GM23338 (cell line): ENCODE data around the gene CLSTN1. TPM values are rescaled to one million over a fixed set of nuclear protein-coding genes. Genes with fewer than 3 reads are reported as not detected.

ENCODE experiments used
- ATAC-seq: fragments of 200-7000 bp; cut with Tn5 transposase; 3 replicates; pipeline ENCODE4 v1.9.1; 2020
- DNase-seq: peaks from one replicate; pipeline ENCODE4 v3.0.0-alpha.2; 2015; ENCODE audit warnings: low spot score
- H2AFZ ChIP-seq: fragments of 200-600 bp; sonication (generic); 2 replicates; pipeline ENCODE4 v1.8.0; 2016; ENCODE audit warnings: antibody characterized with exemption, mild to moderate bottlenecking, moderate library complexity
- H3F3A ChIP-seq: fragments of 200-600 bp; sonication (generic); replicated peaks from 2 replicates; pipeline ENCODE4 v1.8.0; 2017; ENCODE audit warnings: antibody characterized with exemption, mixed run types, low read depth
- H3K27ac ChIP-seq: fragments of 200-600 bp; sonication (generic); 2 replicates; pipeline ENCODE4 v1.6.1; 2016; ENCODE audit warnings: low read depth
- H3K27me3 ChIP-seq: fragments of 200-600 bp; sonication (generic); 2 replicates; pipeline ENCODE4 v1.8.0; 2016; ENCODE audit warnings: mild to moderate bottlenecking, mixed run types, moderate library complexity; ENCODE audit not compliant: insufficient read depth
- H3K36me3 ChIP-seq: fragments of 200-600 bp; sonication (generic); 2 replicates; pipeline ENCODE4 v1.8.0; 2016; ENCODE audit warnings: mild to moderate bottlenecking; ENCODE audit not compliant: insufficient read depth
- H3K4me1 ChIP-seq: fragments of 200-600 bp; sonication (generic); 2 replicates; pipeline ENCODE4 v1.8.0; 2016; ENCODE audit warnings: mild to moderate bottlenecking, moderate library complexity; ENCODE audit not compliant: insufficient read depth
- H3K4me2 ChIP-seq: fragments of 200-600 bp; sonication (generic); 2 replicates; pipeline ENCODE4 v1.7.1; 2017; ENCODE audit warnings: mixed run types
- H3K4me3 ChIP-seq: fragments of 200-600 bp; sonication (generic); 2 replicates; pipeline ENCODE4 v1.6.1; 2016; ENCODE audit warnings: mixed run types
- H3K79me2 ChIP-seq: fragments of 200-600 bp; sonication (generic); replicated peaks from 2 replicates; pipeline ENCODE4 v1.8.0; 2017; ENCODE audit warnings: mild to moderate bottlenecking; ENCODE audit not compliant: insufficient read depth
- H3K9me2 ChIP-seq: fragments of 200-600 bp; sonication (generic); 2 replicates; pipeline ENCODE4 v1.8.0; 2017; ENCODE audit not compliant: insufficient read depth
- H4K20me1 ChIP-seq: fragments of 200-600 bp; sonication (generic); replicated peaks from 2 replicates; pipeline ENCODE4 v1.8.0; 2017; ENCODE audit warnings: mild to moderate bottlenecking; ENCODE audit not compliant: insufficient read depth
- H3K27ac Mint-ChIP-seq: 2 replicates; pipeline ENCODE4 v1.8.0; 2020; ENCODE audit warnings: inconsistent platforms, mild to moderate bottlenecking, moderate library complexity, mixed read lengths
- H3K27me3 Mint-ChIP-seq: 3 replicates; pipeline ENCODE4 v1.8.0; 2022; ENCODE audit warnings: low read depth, mild to moderate bottlenecking, moderate library complexity, mixed read lengths, inconsistent platforms; ENCODE audit not compliant: insufficient read depth, poor library complexity
- H3K36me3 Mint-ChIP-seq: 3 replicates; pipeline ENCODE4 v1.8.0; 2021; ENCODE audit warnings: low read depth, mild to moderate bottlenecking, inconsistent platforms, moderate library complexity, mixed read lengths
- H3K4me1 Mint-ChIP-seq: 3 replicates; pipeline ENCODE4 v1.8.0; 2020; ENCODE audit warnings: mild to moderate bottlenecking, inconsistent platforms, mixed read lengths
- H3K4me3 Mint-ChIP-seq: 3 replicates; pipeline ENCODE4 v1.8.0; 2021; ENCODE audit warnings: moderate library complexity, mild to moderate bottlenecking, inconsistent platforms, mixed read lengths
- H3K9me3 Mint-ChIP-seq: 3 replicates; pipeline ENCODE4 v1.8.0; 2020; ENCODE audit warnings: moderate library complexity, mild to moderate bottlenecking, inconsistent platforms, mixed read lengths
- CREB1 ChIP-seq: fragments of 250-450 bp; sonication (Bioruptor Pico); IDR thresholded peaks from 2 replicates; pipeline ENCODE4 v1.5.0; 2020; ENCODE audit warnings: low read depth, mild to moderate bottlenecking, moderate library complexity
- CTCF ChIP-seq, 2 experiments: fragments of 200-600 bp in 1 of 2; sonication (generic) in 1 of 2; conservative IDR thresholded peaks; 2 replicates each; pipeline versions ENCODE4 v1.5.1 to v1.6.1; 2016 to 2017; ENCODE audit warnings: antibody characterized with exemption in 2 of 2, low read depth in 2 of 2, mild to moderate bottlenecking in 2 of 2, moderate library complexity in 1 of 2
- ETS1 ChIP-seq: IDR thresholded peaks from 2 replicates; pipeline ENCODE4 v1.6.1; 2016; ENCODE audit warnings: antibody characterized with exemption
- EZH2 ChIP-seq: fragments of 200-600 bp; sonication (generic); IDR thresholded peaks from one replicate; pipeline ENCODE4 v1.8.0; 2017; ENCODE audit warnings: antibody characterized with exemption, mild to moderate bottlenecking, low read depth; ENCODE audit not compliant: unreplicated experiment
- EZH2phosphoT487 ChIP-seq: fragments of 200-600 bp; sonication (generic); IDR thresholded peaks from one replicate; pipeline ENCODE4 v1.8.1; 2018; ENCODE audit warnings: antibody characterized with exemption; ENCODE audit not compliant: unreplicated experiment
- JUNB ChIP-seq: IDR thresholded peaks from one replicate; pipeline ENCODE4 v1.6.1; 2016; ENCODE audit warnings: antibody characterized with exemption; ENCODE audit not compliant: unreplicated experiment
- NANOG ChIP-seq: IDR thresholded peaks from 2 replicates; pipeline ENCODE4 v1.6.1; 2016; ENCODE audit warnings: antibody characterized with exemption, borderline replicate concordance
- POLR2AphosphoS5 ChIP-seq: IDR thresholded peaks from 2 replicates; pipeline ENCODE4 v1.6.1; 2016; ENCODE audit warnings: antibody characterized with exemption, low read depth
- REST ChIP-seq: IDR thresholded peaks from one replicate; pipeline ENCODE4 v1.6.1; 2018; ENCODE audit warnings: antibody characterized with exemption; ENCODE audit not compliant: unreplicated experiment
- STAT1 ChIP-seq: IDR thresholded peaks from one replicate; pipeline ENCODE4 v1.6.1; 2016; ENCODE audit warnings: antibody characterized with exemption; ENCODE audit not compliant: unreplicated experiment
- ZNF114 ChIP-seq: fragments of 250-450 bp; sonication (Bioruptor Pico); IDR thresholded peaks from 2 replicates; pipeline ENCODE4 v1.5.0; 2020; ENCODE audit warnings: mild to moderate bottlenecking, moderate library complexity
- ZNF331 ChIP-seq: fragments of 250-450 bp; sonication (Bioruptor Pico); IDR thresholded peaks from 2 replicates; pipeline ENCODE4 v1.5.0; 2020; ENCODE audit warnings: low read depth, mild to moderate bottlenecking, moderate library complexity
- ZNF462 ChIP-seq: fragments of 250-450 bp; sonication (Bioruptor Pico); IDR thresholded peaks from 2 replicates; pipeline ENCODE4 v1.5.0; 2020; ENCODE audit warnings: mild to moderate bottlenecking, moderate library complexity
- polyA plus RNA-seq: library from polyadenylated mRNA; unstranded; fragments of >200 nt; fragmentation: Nextera tagmentation; extraction: Ambion mirVana; gene quantifications from 2 replicates; pipeline ENCODE4 v1.2.1, GENCODE V29; 2016
- total RNA-seq: library from RNA; depleted of rRNA; stranded (reverse); fragments of >200 nt; shearing (Covaris generic); gene quantifications from 2 replicates; pipeline ENCODE4 v1.2.3, GENCODE V29; 2014

The CLSTN1 gene
- total and polyA plus RNA-seq, 2 experiments from 2014 or later: 38.5 to 66.2 TPM

GRCh38 chr1:9729523-9729922 lies 94.2 kb downstream of the CLSTN1 start:
- TF ChIP-seq EZH2 (no peak), REST (no peak), ZNF462 (no peak), ZNF114 (no peak), ZNF331 (CRISPR knock-in tag) (no peak), CTCF (conservative IDR thresholded peaks at IDR 0.05; ENCODE audit: low read depth in 2 of 2) (no peak), CREB1 (CRISPR knock-in tag) (no peak), POLR2AphosphoS5 (no peak), STAT1 (no peak), NANOG (no peak), EZH2phosphoT487 (no peak), ETS1 (no peak), JUNB (no peak)
- Histone ChIP-seq H3K4me1 (no peaks in the 10 kb centered on the region), H3F3A (peaks cover 5% of the 10 kb centered on the region; the same call in 1 of the 2 replicates), H3K4me3 (no peak overlapping the region), H3K79me2 (no peaks in the 10 kb centered on the region), H3K27me3 (no peaks in the 10 kb centered on the region), H2AFZ (no peak overlapping the region), H3K4me2 (no peak overlapping the region), H4K20me1 (no peaks in the 10 kb centered on the region; the same call in 1 of the 2 replicates), H3K9me2 (no peaks in the 10 kb centered on the region), H3K27ac (no peak overlapping the region), H3K36me3 (peaks cover 26% of the 10 kb centered on the region)
- H3K27ac Mint-ChIP-seq: no peak overlapping the region
- H3K4me1 Mint-ChIP-seq: no peaks in the 10 kb centered on the region; the same call in 2 of the 3 replicates
- DNase-seq (no peak), ATAC-seq (no peak)
- H3K9me3 Mint-ChIP-seq: peaks cover 6% of the 10 kb centered on the region; the same call in 1 of the 3 replicates
- H3K4me3 Mint-ChIP-seq: no peak overlapping the region
- peaks cover 23% of the 10 kb centered on the region for H3K27me3 Mint-ChIP-seq
- peaks cover 73% of the 10 kb centered on the region for H3K36me3 Mint-ChIP-seq
